GM12878 (cell line): ENCODE results near the gene DCAF11. TPM values are rescaled to one million over a fixed set of nuclear protein-coding genes. Genes with fewer than 3 reads are reported as not detected.

Experiments used
- ATAC-seq: fragments of 200-7000 bp; cut with Tn5 transposase; 3 replicates; pipeline ENCODE4 v1.9.1; 2020; ENCODE audit warnings: mild to moderate bottlenecking, moderate library complexity
- BruUV-seq: library from RNA; stranded (reverse); fragments of 400-500 nt; replicated peaks from 2 replicates; lab custom pipeline; 2021; lab: Mats Ljungman, UMichigan
- CTCF ChIA-PET: fragments of 300-600 bp; sonication (Branson Sonifier 250); formaldehyde crosslinking; extraction: SDS; loops from one replicate; lab custom pipeline; 2021; ENCODE audit warnings: inconsistent platforms; lab: Yijun Ruan, JAX
- POLR2A ChIA-PET: fragments of 350-600 bp; formaldehyde crosslinking; extraction: SDS; loops from one replicate; lab custom pipeline; 2021; ENCODE audit warnings: inconsistent platforms; lab: Charles Lee
- RAD21 ChIA-PET: fragments of 300-600 bp; sonication (Branson Sonifier 250); formaldehyde crosslinking; loops from one replicate; lab custom pipeline; 2023; ENCODE audit warnings: antibody characterized with exemption; ENCODE audit not compliant: unreplicated experiment; lab: Charles Lee
- SMC1A ChIA-PET: fragments of 300-600 bp; sonication (Branson Sonifier 250); formaldehyde crosslinking; loops from one replicate; lab custom pipeline; 2023; ENCODE audit not compliant: unreplicated experiment, uncharacterized antibody; lab: Charles Lee
- DNase-seq: peaks from one replicate; pipeline ENCODE4 v3.0.0-alpha.2; 2011; ENCODE audit warnings: low read depth, low spot score
- FAIRE-seq: peaks from 3 replicates; lab custom pipeline; 2011; peaks lifted over from hg19 to GRCh38; lab: Jason Lieb, UNC
- H2AFZ ChIP-seq: 2 replicates; pipeline ENCODE4 v1.6.0; 2011; ENCODE audit warnings: low read depth, low read length, control low read depth; ENCODE audit not compliant: control insufficient read depth
- H3K27ac ChIP-seq: 2 replicates; pipeline ENCODE4 v1.5.1; 2011; ENCODE audit warnings: control low read depth; ENCODE audit not compliant: control insufficient read depth, insufficient read depth
- H3K27me3 ChIP-seq, 2 experiments: replicated peaks in 1 of 2; 2 replicates each; pipeline versions ENCODE4 v1.6.0 to v1.6.1; 2011; ENCODE audit warnings: low read length in 1 of 2; ENCODE audit not compliant: control insufficient read depth in 2 of 2, insufficient read depth in 2 of 2
- H3K36me3 ChIP-seq, 2 experiments: 2 replicates each; pipeline ENCODE4 v1.5.1; 2011; ENCODE audit warnings: low read length in 1 of 2; ENCODE audit not compliant: control insufficient read depth in 2 of 2, insufficient read depth in 2 of 2
- H3K4me1 ChIP-seq: 2 replicates; pipeline ENCODE4 v1.6.1; 2011; ENCODE audit warnings: mild to moderate bottlenecking, low read length, moderate library complexity, mixed read lengths; ENCODE audit not compliant: control insufficient read depth, insufficient read depth
- H3K4me2 ChIP-seq: 2 replicates; pipeline ENCODE4 v1.6.0; 2011; ENCODE audit warnings: control low read depth; ENCODE audit not compliant: control insufficient read depth, insufficient read depth
- H3K4me3 ChIP-seq: fragments of 200-600 bp; sonication (generic); 2 replicates; pipeline ENCODE4 v1.5.1; 2016
- H3K79me2 ChIP-seq: 2 replicates; pipeline ENCODE4 v1.6.0; 2011; ENCODE audit warnings: low read length; ENCODE audit not compliant: control insufficient read depth, insufficient read depth
- H3K9ac ChIP-seq: 2 replicates; pipeline ENCODE4 v1.8.0; 2011; ENCODE audit warnings: low read length, control low read depth, mixed read lengths; ENCODE audit not compliant: control insufficient read depth, insufficient read depth
- H3K9me3 ChIP-seq: replicated peaks from 3 replicates; pipeline ENCODE4 v1.5.1; 2011; ENCODE audit warnings: mild to moderate bottlenecking, low read length; ENCODE audit not compliant: control insufficient read depth, insufficient read depth
- H4K20me1 ChIP-seq: 2 replicates; pipeline ENCODE4 v1.6.0; 2011; ENCODE audit not compliant: control insufficient read depth, insufficient read depth
- ASH2L ChIP-seq: fragments of 300-600, 200-600 bp; sonication (generic); IDR thresholded peaks from 2 replicates; pipeline ENCODE4 v1.6.1; 2017; ENCODE audit warnings: low read depth, mild to moderate bottlenecking, borderline replicate concordance
- BRCA1 ChIP-seq: IDR thresholded peaks from 2 replicates; pipeline ENCODE4 v1.6.1; 2011; ENCODE audit warnings: low read depth, low read length, improper control_type of control experiment
- CHD4 ChIP-seq: fragments of 200-600 bp; sonication (generic); IDR thresholded peaks from 2 replicates; pipeline ENCODE4 v1.6.1; 2016; ENCODE audit warnings: mild to moderate bottlenecking
- GATAD2B ChIP-seq: fragments of 450-650 bp; conservative IDR thresholded peaks from 2 replicates; pipeline ENCODE4 v1.6.1; 2017; ENCODE audit warnings: low read depth, mild to moderate bottlenecking, moderate library complexity
- IKZF2 ChIP-seq, 2 experiments: fragments of 450-650 bp; IDR thresholded peaks; 2 replicates each; pipeline ENCODE4 v1.6.1; 2017; ENCODE audit warnings: mild to moderate bottlenecking in 2 of 2, moderate library complexity in 2 of 2
- IRF4 ChIP-seq: IDR thresholded peaks from 2 replicates; pipeline ENCODE4 v1.6.1; 2011; ENCODE audit warnings: low read depth, low read length
- MEF2B ChIP-seq: fragments of 450-650 bp; IDR thresholded peaks from 2 replicates; pipeline ENCODE4 v1.6.1; 2018; ENCODE audit warnings: mild to moderate bottlenecking, moderate library complexity; ENCODE audit not compliant: partially characterized antibody, poor library complexity, severe bottlenecking
- MYC ChIP-seq: IDR thresholded peaks from 2 replicates; pipeline ENCODE4 v1.6.1; 2011; ENCODE audit warnings: mild to moderate bottlenecking, low read length, moderate library complexity, inconsistent platforms; ENCODE audit not compliant: insufficient read depth, insufficient replicate concordance, insufficient read length, severe bottlenecking
- NFYA ChIP-seq: IDR thresholded peaks from 2 replicates; pipeline ENCODE4 v1.6.1; 2011; ENCODE audit warnings: low read depth, mild to moderate bottlenecking, low read length, improper control_type of control experiment, borderline replicate concordance
- NFYB ChIP-seq: IDR thresholded peaks from 2 replicates; pipeline ENCODE4 v1.6.1; 2011; ENCODE audit warnings: low read depth, mild to moderate bottlenecking, low read length, improper control_type of control experiment, moderate library complexity; ENCODE audit not compliant: insufficient read depth
- NR2F1 ChIP-seq: fragments of 450-650 bp; conservative IDR thresholded peaks from 2 replicates; pipeline ENCODE4 v1.6.1; 2017; ENCODE audit warnings: mild to moderate bottlenecking
- PML ChIP-seq: IDR thresholded peaks from 2 replicates; pipeline ENCODE4 v1.6.1; 2012; ENCODE audit warnings: low read length, inconsistent platforms
- SMC3 ChIP-seq: IDR thresholded peaks from 2 replicates; pipeline ENCODE4 v1.6.1; 2011; ENCODE audit warnings: low read length, improper control_type of control experiment, borderline replicate concordance
- SP1 ChIP-seq: IDR thresholded peaks from one replicate; pipeline ENCODE4 v1.6.1; 2011; ENCODE audit warnings: low read depth, low read length
- ZNF274 ChIP-seq: IDR thresholded peaks from one replicate; pipeline ENCODE4 v1.8.0; 2011; ENCODE audit not compliant: insufficient read length, insufficient read depth
- WGBS: methylation state at CpG from one replicate; pipeline ENCODE4 v1.1.6; 2016; ENCODE audit warnings: low lambda C conversion rate; ENCODE audit not compliant: insufficient replicate concordance, insufficient coverage; ENCODE audit errors: missing lambda C conversion rate; 5-methylcytosine and 5-hydroxymethylcytosine counted together
- in situ Hi-C: fragments of 300-500 bp; cut with MboI; formaldehyde crosslinking; loops from 9 replicates; pipeline ENCODE4 v1.14.3; 2018; ENCODE audit warnings: mixed read lengths
- intact Hi-C: fragments of 100-400 bp; cut with micrococcal nuclease; formaldehyde crosslinking; loops from one replicate; pipeline ENCODE4 v1.14.2; 2022; ENCODE audit not compliant: unreplicated experiment
- polyA plus RNA-seq, 11 experiments: library from polyadenylated mRNA; depleted of rRNA in 4 of 11; unstranded in 6 of 11; stranded (reverse) in 5 of 11; fragments of >200 nt; fragmentation: Nextera tagmentation in 4 of 11; fragmentation: Illumina TruSeq in 1 of 11; extraction: Ambion mirVana in 4 of 11; extraction: Trizol in 1 of 11; gene quantifications; 1 replicate in 1 of 11; 2 replicates in 10 of 11; pipeline versions ENCODE4 v1.2.1 to v1.2.3, GENCODE V29; 2011 to 2016; ENCODE audit warnings: inconsistent platforms in 2 of 11, missing spikeins in 2 of 11, low read depth in 1 of 11
- total RNA-seq, 4 experiments: library from RNA; depleted of rRNA in 3 of 4; stranded (reverse); fragments of >200 nt in 3 of 4; fragmentation: Illumina TruSeq in 1 of 4; extraction: Trizol in 1 of 4; gene quantifications; 2 replicates each; pipeline versions ENCODE4 v1.2.1 to v1.2.3, GENCODE V29; 2013 to 2021
- TF ChIP-seq, protein P1 (sequence below): fragments of 450-650 bp; IDR thresholded peaks from 2 replicates; pipeline ENCODE4 v1.6.1; 2014; ENCODE audit warnings: mild to moderate bottlenecking
- TF ChIP-seq, protein P2 (sequence below): fragments of 450-650 bp; conservative IDR thresholded peaks from 2 replicates; pipeline ENCODE4 v1.6.1; 2017; ENCODE audit warnings: mild to moderate bottlenecking, moderate library complexity

The DCAF11 gene
- total and polyA plus RNA-seq, 10 of the 15 experiments (the other 5 are each of a cell fraction or from before 2014, with no cell fraction given), result 13.4 to 91.2 (median 68.7) TPM

DNA sequence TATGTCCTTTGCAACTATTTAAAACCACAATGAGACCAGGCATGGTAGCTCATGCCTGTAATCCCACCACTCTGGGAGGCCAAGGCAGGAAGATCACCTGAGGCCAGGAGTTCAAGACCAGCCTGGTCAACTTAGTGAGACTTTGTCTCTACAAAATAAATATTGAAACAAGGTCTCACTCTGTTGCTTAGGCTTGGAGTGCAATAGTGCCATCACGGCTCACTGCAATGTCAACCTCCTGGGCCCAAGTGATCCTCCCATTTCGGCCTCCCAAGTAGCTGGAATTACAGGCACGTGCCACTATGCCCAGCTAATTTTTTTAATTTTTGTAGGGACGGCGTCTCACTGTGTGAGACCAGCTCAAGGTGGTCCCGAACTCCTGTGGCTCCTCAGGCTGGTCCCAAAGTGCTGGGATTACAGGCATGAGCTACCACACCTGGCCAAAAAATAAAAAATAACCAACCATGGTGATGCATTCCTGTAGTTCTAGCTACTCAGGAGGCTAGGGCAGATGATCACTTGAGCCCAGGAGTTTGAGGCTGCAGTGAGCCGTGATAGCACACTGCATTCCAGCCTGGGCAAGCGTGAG lies 14.9 kb downstream of the DCAF11 start (continued):
- TF ChIP-seq, protein P1, sequence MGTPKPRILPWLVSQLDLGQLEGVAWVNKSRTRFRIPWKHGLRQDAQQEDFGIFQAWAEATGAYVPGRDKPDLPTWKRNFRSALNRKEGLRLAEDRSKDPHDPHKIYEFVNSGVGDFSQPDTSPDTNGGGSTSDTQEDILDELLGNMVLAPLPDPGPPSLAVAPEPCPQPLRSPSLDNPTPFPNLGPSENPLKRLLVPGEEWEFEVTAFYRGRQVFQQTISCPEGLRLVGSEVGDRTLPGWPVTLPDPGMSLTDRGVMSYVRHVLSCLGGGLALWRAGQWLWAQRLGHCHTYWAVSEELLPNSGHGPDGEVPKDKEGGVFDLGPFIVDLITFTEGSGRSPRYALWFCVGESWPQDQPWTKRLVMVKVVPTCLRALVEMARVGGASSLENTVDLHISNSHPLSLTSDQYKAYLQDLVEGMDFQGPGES, result no peak
- TF ChIP-seq CHD4 (no peak), MEF2B (no peak), NFYB (no peak), NFYA (no peak), BRCA1 (no peak), ZNF274 (no peak), PML (no peak), IRF4 (no peak)

DNA sequence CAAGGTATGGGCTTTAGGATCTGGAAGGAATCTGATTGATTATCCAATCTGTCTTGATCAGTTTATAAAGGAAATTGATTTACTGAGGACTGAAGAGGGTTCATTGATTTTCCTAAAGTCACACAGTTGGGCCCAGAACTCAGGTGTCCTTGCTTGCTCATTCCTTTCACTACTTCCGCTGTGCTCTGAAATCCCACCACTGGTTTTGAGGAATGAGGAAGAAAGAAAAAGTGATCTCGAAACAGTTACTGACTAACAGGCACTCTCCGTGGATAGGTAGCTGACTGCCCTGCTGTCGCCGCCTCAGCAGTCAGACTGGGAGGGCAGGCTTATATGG lies 15.8 kb downstream of the DCAF11 start, which contains the start of gene FITM1:
Gene FITM1, plus strand, starts transcription at position 280 of the 337 bp plus-strand sequence. CDS start 905 bp downstream, outside the sequence.
- CTCF ChIA-PET, result interaction anchor here (1.1 kb wide), 1 partner anchor 16 kb away, joined by 3 read pairs; the partner anchor contains the start of genes DCAF11 and NRL
- H3K9ac ChIP-seq, result no peak within 1 kb of the TSS
- SMC1A ChIA-PET, result interaction anchor here (1.4 kb wide), 1 partner anchor 22 kb away, joined by 4 read pairs; no protein-coding TSS in a partner anchor
- no peaks in the 10 kb centered on the region for H4K20me1 ChIP-seq
- H3K9me3 ChIP-seq, result no peaks in the 10 kb centered on the region
- POLR2A ChIA-PET, result interaction anchor here (0.6 to 11.6 kb wide), 2 partner anchors 9 to 33 kb away, joined by 3 to 276 read pairs; partner anchors contain the start of genes DCAF11 and NRL
- no peaks in the 10 kb centered on the region for H3K27me3 ChIP-seq
- no peak within 1 kb of the TSS for H3K4me2 ChIP-seq
- H3K4me3 ChIP-seq, result no peak within 1 kb of the TSS
- ATAC-seq (no peak), FAIRE-seq (no peak)
- no peaks in the 10 kb centered on the region; the same call in 1 of the 2 replicates for H3K79me2 ChIP-seq
- H3K36me3 ChIP-seq, result no peaks in the 10 kb centered on the region
- H3K4me1 ChIP-seq, result peaks cover 21% of the 10 kb centered on the region
- WGBS, result 89% methylated on average over 5 of the region's 5 CpGs
- TF ChIP-seq NFYA (no peak), MYC (no peak), NR2F1 (no peak), SP1 (no peak), ASH2L (no peak), IKZF2 (IDR thresholded peaks at IDR 0.05) (no peak), GATAD2B (no peak), BRCA1 (no peak), SMC3 (no peak)
- TF ChIP-seq, protein P2, sequence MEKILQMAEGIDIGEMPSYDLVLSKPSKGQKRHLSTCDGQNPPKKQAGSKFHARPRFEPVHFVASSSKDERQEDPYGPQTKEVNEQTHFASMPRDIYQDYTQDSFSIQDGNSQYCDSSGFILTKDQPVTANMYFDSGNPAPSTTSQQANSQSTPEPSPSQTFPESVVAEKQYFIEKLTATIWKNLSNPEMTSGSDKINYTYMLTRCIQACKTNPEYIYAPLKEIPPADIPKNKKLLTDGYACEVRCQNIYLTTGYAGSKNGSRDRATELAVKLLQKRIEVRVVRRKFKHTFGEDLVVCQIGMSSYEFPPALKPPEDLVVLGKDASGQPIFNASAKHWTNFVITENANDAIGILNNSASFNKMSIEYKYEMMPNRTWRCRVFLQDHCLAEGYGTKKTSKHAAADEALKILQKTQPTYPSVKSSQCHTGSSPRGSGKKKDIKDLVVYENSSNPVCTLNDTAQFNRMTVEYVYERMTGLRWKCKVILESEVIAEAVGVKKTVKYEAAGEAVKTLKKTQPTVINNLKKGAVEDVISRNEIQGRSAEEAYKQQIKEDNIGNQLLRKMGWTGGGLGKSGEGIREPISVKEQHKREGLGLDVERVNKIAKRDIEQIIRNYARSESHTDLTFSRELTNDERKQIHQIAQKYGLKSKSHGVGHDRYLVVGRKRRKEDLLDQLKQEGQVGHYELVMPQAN, result no peak
- TF ChIP-seq, all 136 proteins: peak for 0
- BruUV-seq, result no TSS peak
- no peak for DNase-seq
- in situ Hi-C loops (no loop called here), intact Hi-C loops (no loop called here)
- Histone ChIP-seq H2AFZ (no peak within 1 kb of the TSS), H3K27ac (no peak within 1 kb of the TSS)
- RAD21 ChIA-PET, result interaction anchor here (1.1 kb wide), 1 partner anchor 16 kb away, joined by 3 read pairs; the partner anchor contains the start of genes DCAF11 and NRL
